ENCODE results near the gene GLI3.

GLI3 gene

DNA sequence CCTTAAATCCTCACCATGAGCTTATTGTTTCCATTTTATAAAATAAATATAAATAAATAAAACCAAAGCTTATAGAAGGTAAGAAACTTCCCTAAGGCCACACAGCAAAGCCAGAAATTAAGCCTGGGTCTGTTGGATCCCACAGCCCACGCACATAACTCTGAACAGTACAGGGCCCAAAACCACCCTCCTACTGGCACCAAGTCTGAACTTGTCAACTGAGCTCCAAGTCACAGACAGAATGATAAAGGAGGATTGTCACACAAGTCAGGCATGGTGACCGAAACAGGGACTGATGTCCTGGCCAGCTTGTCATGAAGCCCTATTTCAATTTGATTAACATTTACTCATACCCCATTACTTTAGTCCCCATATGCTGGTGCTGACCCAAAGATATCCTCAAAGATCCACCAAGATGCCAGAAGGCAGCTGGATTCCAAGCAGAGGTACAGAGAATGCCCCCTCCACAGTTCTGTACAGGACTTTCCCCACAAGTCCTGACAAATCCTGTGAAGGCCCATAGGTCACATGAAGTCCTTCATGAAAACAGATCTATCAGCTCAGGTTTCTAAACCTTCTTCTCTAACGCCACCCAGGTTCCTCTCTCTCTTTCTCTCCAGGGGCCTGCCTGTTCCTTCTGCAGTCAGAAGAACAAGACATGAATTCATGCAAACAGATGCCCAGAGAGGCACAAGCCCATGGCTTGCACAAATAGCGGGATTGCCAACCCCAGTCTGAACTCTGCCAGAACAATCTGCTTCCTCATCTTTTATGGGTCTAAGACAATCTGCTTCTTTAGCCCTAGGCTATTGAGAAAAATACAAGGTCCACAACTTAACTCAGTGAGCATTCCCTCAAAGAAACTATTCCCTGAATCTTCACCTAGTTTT lies 60.9 kb downstream of the GLI3 start:
- no peak for DNase-seq (ENCODE audit: low read depth in 2 of 2)

DNA sequence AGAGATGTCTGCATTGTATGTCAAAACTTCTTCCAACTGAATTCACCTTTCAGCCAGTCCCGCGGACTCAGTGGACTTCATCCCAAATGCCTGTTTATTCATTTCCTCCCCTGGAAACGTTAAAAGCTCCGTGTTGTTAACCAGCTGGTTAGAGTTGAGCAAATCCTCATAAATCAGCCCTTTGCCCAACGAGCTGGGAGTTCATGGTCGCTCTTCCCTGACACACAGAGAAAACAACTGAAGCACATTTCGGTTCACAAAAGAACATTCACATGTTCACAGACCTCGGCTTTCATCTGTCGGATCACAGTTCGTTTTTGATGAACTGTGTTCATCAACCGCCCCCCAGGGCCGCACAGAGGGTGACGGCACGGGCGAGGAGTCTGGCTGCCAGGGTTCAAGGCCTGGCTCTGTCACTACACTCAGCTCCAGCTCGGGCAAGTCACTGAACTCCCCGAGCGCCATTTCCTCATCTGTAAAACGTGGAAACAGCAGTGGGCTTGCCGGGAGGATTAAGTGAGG lies 62.6 kb downstream of the GLI3 start:
- no peak for DNase-seq (ENCODE audit: low read depth in 2 of 2)

DNA sequence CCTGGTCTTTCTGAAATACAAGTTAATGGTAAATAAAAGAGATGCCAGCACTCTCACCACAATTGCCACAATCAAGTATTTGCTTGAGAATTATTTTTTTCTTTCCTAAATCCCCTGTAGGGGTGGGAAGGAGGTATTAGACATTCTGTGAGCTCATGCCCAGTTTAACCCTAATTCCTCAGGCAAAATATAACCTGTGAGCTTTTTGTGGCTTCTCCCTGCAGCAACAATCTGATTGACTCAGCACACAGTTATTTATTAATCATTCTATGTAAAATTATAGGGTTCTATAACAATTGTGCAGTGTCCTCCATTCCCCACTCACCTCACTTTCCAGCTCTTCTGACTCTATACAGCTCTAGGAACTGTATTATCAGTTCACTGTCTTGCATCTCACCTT lies 66.3 kb downstream of the GLI3 start:
- no peak for DNase-seq (ENCODE audit: low read depth in 2 of 2)

DNA sequence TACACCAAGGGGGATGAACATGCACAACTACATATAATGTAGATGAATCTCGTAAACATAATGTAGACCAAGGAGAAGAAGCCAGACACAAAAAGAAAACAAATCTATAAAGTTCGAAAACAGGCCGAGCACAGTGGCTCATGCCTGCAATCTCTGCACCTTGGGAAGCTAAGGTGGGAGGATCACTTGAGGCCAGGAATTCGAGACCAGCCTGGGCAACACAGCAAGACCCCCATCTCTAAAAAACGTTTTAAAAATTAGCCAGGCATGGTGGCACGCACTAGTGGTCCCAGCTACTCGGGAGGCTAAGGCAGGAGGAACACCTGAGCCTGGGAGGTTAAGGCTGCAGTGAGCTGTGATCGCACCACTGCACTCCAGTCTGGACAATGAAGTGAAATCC lies 68.5 kb downstream of the GLI3 start:
- no peak for DNase-seq (ENCODE audit: low read depth in 2 of 2)

GRCh38 chr7:42167631-42168236 lies 69.3 kb downstream of the GLI3 start:
- no peak for DNase-seq (ENCODE audit: low read depth in 2 of 2)

DNA sequence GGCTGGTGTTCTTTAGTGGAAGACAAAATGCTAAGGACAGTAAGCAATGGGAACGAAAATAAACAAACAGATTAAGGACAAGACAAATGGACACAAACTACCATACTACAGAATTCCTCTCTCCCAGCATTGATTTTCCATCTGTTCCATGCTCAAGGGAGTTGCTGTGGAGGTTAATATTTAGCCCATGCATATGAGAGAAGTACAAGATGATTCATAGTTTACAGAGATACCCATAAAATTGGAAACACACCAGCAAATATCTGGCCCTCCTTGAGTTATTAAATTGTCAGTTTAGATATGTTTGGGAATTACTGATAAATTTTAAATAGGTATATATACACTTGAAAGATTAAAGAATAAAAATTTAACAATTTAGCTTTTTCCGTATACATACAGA lies 69.8 kb downstream of the GLI3 start:
- DNase-seq (ENCODE audit: low read depth in 2 of 2) = no peak

DNA sequence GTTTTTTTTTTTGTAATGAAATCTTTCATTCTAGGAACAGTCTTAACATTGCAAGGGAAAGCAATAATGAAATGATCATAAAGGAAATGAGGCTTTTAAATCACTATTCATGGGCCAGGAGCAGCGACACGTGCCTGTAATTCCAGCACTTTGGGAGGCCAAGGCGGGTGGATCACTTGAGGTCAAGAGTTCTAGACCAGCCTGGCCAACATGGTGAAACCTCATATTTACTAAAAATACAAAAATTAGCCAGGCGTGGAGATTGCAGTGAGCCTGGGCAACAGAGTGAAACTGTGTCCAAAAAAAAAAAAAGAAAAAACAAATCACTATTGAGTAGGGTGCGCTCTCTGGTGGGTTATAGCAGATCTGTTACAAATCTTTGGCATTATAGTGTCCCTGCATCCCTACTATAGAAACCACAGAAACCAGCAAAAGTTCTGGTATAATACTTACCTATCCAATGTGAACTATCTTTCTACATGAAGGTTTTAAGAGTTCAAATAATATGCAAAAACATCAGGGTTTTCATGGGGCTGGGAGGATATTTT lies 72.1 kb downstream of the GLI3 start:
- DNase-seq (ENCODE audit: low read depth in 2 of 2) = no peak

GRCh38 chr7:42162560-42163325 lies 74.3 kb downstream of the GLI3 start:
- no peak for DNase-seq (ENCODE audit: low read depth in 2 of 2)

- no peak for DNase-seq (ENCODE audit: low read depth in 2 of 2)
Observed at GRCh38 chr7:42161719-42162118, 75.3 kb downstream of the GLI3 start.

GRCh38 chr7:42161110-42161509 lies 75.9 kb downstream of the GLI3 start:
- DNase-seq (ENCODE audit: low read depth in 2 of 2) = no peak

GRCh38 chr7:42159130-42159529 lies 77.9 kb downstream of the GLI3 start:
- no peak for DNase-seq (ENCODE audit: low read depth in 2 of 2)

DNA sequence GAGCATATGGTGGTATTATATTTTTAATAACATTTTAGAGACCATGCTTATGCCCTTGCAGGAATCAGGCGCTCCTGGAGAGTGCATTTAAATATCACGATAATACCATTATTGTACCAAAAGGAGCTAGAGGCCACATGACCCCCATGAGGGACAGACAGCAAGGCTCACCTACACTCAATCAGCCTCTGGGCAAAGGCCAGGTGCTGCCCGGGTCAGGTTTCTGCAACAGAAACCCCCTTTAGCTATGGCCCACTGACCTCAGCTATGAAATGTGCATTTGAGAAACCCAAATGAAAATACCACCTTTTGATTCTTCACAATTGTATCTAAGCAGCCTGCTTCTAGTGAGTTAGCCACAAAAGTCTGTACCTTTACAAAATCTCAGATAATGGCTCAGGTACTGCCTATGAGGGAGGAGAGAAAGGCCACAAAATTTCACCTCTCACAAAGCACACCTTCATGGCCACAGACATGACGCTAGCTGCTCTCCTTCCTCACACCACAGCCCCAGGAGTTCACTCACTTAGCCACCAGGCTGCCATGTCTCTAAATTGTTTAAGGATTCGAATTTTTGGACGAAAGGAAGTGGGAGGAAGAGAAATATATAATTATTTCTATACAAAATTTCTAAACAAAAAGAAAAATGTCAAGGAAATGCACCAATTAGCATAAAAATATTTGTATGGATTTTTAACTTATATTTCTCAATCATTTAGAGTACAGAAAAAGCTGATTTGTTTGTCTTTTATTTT lies 79.9 kb downstream of the GLI3 start:
- DNase-seq (ENCODE audit: low read depth in 2 of 2) = no peak

GRCh38 chr7:42156291-42156865 lies 80.6 kb downstream of the GLI3 start:
- DNase-seq (ENCODE audit: low read depth in 2 of 2) = no peak

DNA sequence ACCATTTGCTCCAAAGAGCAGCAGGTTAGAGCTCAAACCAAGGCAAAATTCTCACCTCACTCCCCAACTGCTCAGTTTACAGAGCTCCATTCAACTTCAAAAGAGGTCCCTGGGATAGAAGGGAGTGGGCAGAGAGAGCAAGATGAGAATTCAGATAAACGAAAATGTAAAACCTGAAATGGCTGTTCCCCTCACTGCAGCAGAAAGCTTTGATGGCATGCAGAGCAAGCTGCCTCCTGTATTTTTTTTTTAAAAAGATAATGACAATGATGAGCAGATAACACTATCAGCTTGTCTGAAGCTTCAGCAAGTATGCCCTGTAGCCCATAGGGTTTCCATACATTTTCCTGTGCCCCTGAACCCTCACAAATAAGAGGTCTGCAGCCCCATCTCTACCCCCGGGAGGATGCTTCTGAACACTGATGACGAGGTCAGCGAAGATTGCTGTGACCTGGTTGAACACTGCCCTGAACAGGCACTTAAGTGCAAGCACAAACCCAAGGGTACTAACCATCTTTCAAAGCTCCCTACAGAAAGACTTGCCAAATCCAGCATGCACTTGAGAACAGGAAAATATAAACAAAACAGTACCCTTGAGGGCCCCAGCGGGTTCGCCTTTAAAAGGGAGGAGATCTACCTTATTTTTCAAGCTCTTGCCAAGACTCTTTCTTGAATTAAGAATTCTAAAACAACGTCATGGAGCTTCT lies 81.3 kb downstream of the GLI3 start:
- no peak for DNase-seq (ENCODE audit: low read depth in 2 of 2)

- no peak for DNase-seq (ENCODE audit: low read depth in 2 of 2)
Observed at GRCh38 chr7:42154173-42154572, 82.8 kb downstream of the GLI3 start.

DNA sequence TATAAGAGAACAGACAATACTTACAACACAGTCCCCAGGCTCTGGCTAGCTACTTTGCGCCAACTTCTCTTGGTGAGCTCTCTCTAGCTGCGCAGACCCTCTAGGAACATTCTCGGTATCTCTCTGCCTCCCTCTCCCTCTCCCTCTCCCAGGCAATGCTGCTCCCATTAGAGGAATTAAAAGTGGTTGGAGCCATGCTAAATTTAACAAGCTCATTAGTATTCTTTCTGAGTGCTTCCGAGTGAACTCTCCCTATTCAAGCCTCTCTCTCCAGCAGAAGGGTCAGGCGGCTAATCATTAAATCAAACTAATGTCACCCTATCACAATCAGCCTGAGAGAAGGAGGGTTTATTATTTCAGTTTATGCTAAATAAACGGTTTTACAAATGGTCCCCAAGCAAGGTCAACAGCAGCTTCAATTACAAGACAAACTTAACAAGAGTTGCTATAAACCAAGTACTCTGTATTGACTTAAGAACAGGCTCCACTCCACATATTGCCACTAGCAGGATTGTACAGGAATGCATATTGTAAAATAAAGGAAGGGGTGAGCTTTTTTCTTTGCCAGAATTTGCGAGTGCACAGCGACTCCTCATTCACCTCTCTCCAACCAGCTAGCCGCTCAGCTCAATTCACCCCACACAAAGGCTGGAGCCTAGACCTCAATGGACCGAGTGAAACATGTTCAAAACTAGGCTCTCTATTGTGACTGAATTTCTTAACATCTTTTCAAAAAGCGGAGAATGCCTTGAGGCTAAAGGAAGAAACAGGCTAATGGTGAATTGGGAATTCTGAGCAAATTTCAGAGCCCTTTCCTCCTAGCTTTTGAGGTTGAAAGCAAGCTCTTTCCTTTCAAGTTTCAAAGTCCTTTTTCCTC lies 84.4 kb downstream of the GLI3 start:
- no peak for DNase-seq (ENCODE audit: low read depth in 2 of 2)

GRCh38 chr7:42151309-42151708 lies 85.7 kb downstream of the GLI3 start:
- no peak for DNase-seq (ENCODE audit: low read depth in 2 of 2)

GRCh38 chr7:42145539-42145938 lies 91.5 kb downstream of the GLI3 start:
- no peak for DNase-seq (ENCODE audit: low read depth in 2 of 2)

DNA sequence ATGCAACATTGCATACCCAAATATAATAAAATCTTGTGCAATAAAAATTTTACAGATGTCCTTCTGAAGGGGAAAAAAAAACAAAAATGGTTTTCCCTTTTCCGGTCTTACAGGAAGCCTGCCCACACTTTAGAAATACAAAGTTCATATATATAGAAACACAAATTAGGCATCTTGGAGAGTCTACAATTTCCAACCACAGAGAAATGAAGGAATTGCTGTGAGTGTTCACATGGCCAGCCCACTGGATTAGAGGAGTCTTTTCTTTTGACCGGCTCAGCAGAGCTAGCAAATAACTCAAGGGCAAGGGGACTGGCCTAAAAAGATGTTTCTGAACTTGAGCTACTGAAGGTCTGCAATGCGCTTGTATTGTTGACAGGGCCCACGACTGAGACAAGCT lies 92.4 kb downstream of the GLI3 start:
- no peak for DNase-seq (ENCODE audit: low read depth in 2 of 2)

Measured in activated CD4-positive, alpha-beta T cell treated with anti-CD3 and anti-CD28 coated beads for 24 hours (primary cell).